Breast epithelium (tissue), 3 donors: ENCODE data around the gene CDK18.

Experiments
- POLR2A ChIP-seq: fragments of 450-650 bp; IDR thresholded peaks from one replicate; pipeline ENCODE4 v1.6.1; 2016; ENCODE audit warnings: antibody characterized with exemption, mild to moderate bottlenecking, moderate library complexity
- POLR2AphosphoS5 ChIP-seq, 3 donors: sonication (generic); formaldehyde crosslinking; IDR thresholded peaks; one replicate each; pipeline ENCODE4 v1.6.1; 2017; ENCODE audit warnings: antibody characterized with exemption in 3 of 3

GRCh38 chr1:205561501-205562203 lies 57.2 kb downstream of the CDK18 start:
- TF ChIP-seq POLR2A (no peak), POLR2AphosphoS5 (IDR thresholded peaks at IDR 0.05) (no peak)
